GM19099 (cell line): ENCODE results near the gene PPP1R9B.

Experiments used
- POLR2A ChIP-seq: IDR thresholded peaks from 3 replicates; pipeline ENCODE4 v1.6.1; 2011; ENCODE audit warnings: low read depth; ENCODE audit not compliant: insufficient read length; ENCODE audit errors: extremely low read depth

Gene PPP1R9B

GRCh38 chr17:50182783-50183420 is 32.4 kb upstream of the PPP1R9B start:
- TF ChIP-seq POLR2A, result no peak

GRCh38 chr17:50181591-50182560 is 31.4 kb upstream of the PPP1R9B start:
- TF ChIP-seq POLR2A, result no peak

GRCh38 chr17:50181144-50181543 is 30.7 kb upstream of the PPP1R9B start:
- TF ChIP-seq POLR2A, result no peak

- TF ChIP-seq POLR2A, result no peak
Observed at GRCh38 chr17:50180620-50181019, 30.1 kb upstream of the PPP1R9B start.

GRCh38 chr17:50180111-50180510 is 29.6 kb upstream of the PPP1R9B start:
- no peak for TF ChIP-seq POLR2A

GRCh38 chr17:50177983-50178834 is 27.7 kb upstream of the PPP1R9B start:
- TF ChIP-seq POLR2A, result no peak

GRCh38 chr17:50177476-50177875 is 27.0 kb upstream of the PPP1R9B start:
- TF ChIP-seq POLR2A, result no peak

- TF ChIP-seq POLR2A, result no peak
Observed at GRCh38 chr17:50176559-50177357, 26.3 kb upstream of the PPP1R9B start.

GRCh38 chr17:50175035-50175807 is 24.7 kb upstream of the PPP1R9B start:
- TF ChIP-seq POLR2A, result no peak

GRCh38 chr17:50174444-50174843 is 24.0 kb upstream of the PPP1R9B start:
- TF ChIP-seq POLR2A, result no peak

GRCh38 chr17:50173335-50173941 is 23.0 kb upstream of the PPP1R9B start:
- TF ChIP-seq POLR2A, result no peak

- no peak for TF ChIP-seq POLR2A
Observed at GRCh38 chr17:50172936-50173334, 22.5 kb upstream of the PPP1R9B start.

- no peak for TF ChIP-seq POLR2A
Observed at GRCh38 chr17:50172130-50172529, 21.7 kb upstream of the PPP1R9B start.
